SIG-M5 treated with dmso at 0.1 percent for 504 hours (cell line): Measurements from ENCODE around the gene STARD4.

ENCODE experiments used
- DNase-seq: peaks from one replicate; lab custom pipeline; 2025; ENCODE audit not compliant: unreplicated experiment; lab: John Stamatoyannopoulos, UW

The STARD4 gene

GRCh38 chr5:111512375-111513130 is at the start of gene STARD4:
Gene STARD4 (minus strand): TSS chr5:111512535. CDS start chr5:111507433, 5,102 bp downstream.
- peak; percentile 97 for DNase-seq

GRCh38 chr5:111559680-111560079 is 47.3 kb upstream of the STARD4 start:
- DNase-seq = no peak

- no peak for DNase-seq
Measured at GRCh38 chr5:111557686-111558085, 45.4 kb upstream of the STARD4 start.

GRCh38 chr5:111557111-111557510 is 44.8 kb upstream of the STARD4 start:
- no peak for DNase-seq

- DNase-seq = peak; percentile 62
Measured at GRCh38 chr5:111556501-111556900, 44.2 kb upstream of the STARD4 start.

- DNase-seq = no peak
Measured at GRCh38 chr5:111555760-111556159, 43.4 kb upstream of the STARD4 start.

- DNase-seq = no peak
Measured at GRCh38 chr5:111553868-111554267, 41.5 kb upstream of the STARD4 start.

- no peak for DNase-seq
Measured at GRCh38 chr5:111552896-111553295, 40.6 kb upstream of the STARD4 start.

GRCh38 chr5:111552492-111552891 is 40.2 kb upstream of the STARD4 start:
- no peak for DNase-seq

GRCh38 chr5:111551569-111552275 is 39.4 kb upstream of the STARD4 start:
- no peak for DNase-seq

- DNase-seq = no peak
Measured at GRCh38 chr5:111551161-111551560, 38.8 kb upstream of the STARD4 start.

GRCh38 chr5:111550282-111551020 is 38.1 kb upstream of the STARD4 start:
- DNase-seq = peak; percentile 80

GRCh38 chr5:111548992-111549649 is 36.8 kb upstream of the STARD4 start:
- no peak for DNase-seq

- no peak for DNase-seq
Measured at GRCh38 chr5:111548348-111548950, 36.1 kb upstream of the STARD4 start.

- no peak for DNase-seq
Measured at GRCh38 chr5:111545031-111545430, 32.7 kb upstream of the STARD4 start.

- no peak for DNase-seq
Measured at GRCh38 chr5:111537141-111538024, 25.0 kb upstream of the STARD4 start.

- no peak for DNase-seq
Measured at GRCh38 chr5:111535879-111536549, 23.7 kb upstream of the STARD4 start.

- peak; percentile 79 for DNase-seq
Measured at GRCh38 chr5:111532886-111533582, 20.7 kb upstream of the STARD4 start.

GRCh38 chr5:111530298-111530740 is 18.0 kb upstream of the STARD4 start:
- peak; percentile 96 for DNase-seq
